ENCODE data around the gene HLA-DRB1.

Gene HLA-DRB1

GRCh38 chr6:32609391-32609730 lies 19.7 kb upstream of the HLA-DRB1 start:
- Histone ChIP-seq H3K4me2 (ENCODE audit: low read depth, low read length, poor library complexity, severe bottlenecking) (peak overlapping the region; percentile 50), H3K79me2 (ENCODE audit: insufficient read depth, low read length) (no peaks in the 10 kb centered on the region), H3K27me3 (ENCODE audit: low read length) (no peaks in the 10 kb centered on the region), H4K20me1 (ENCODE audit: low read depth, low read length) (no peaks in the 10 kb centered on the region), H3K4me3 (ENCODE audit: insufficient read depth, low read length, poor library complexity, severe bottlenecking) (no peak overlapping the region), H3K9ac (ENCODE audit: low read length) (peak overlapping the region; percentile 17; the same call in 1 of the 2 replicates), H3K36me3 (ENCODE audit: low read length) (no peaks in the 10 kb centered on the region), H2AFZ (ENCODE audit: low read depth, low read length, severe bottlenecking) (peak overlapping the region; percentile 43), H3K9me2 (replicated peaks; ENCODE audit: insufficient read depth, low read length) (no peaks in the 10 kb centered on the region), H3K27ac (ENCODE audit: low read depth, low read length) (no peak overlapping the region), H3K9me3 (ENCODE audit: insufficient read depth, low read length) (no peaks in the 10 kb centered on the region), H3F3A (ENCODE audit: insufficient read depth) (no peaks in the 10 kb centered on the region; the same call in 1 of the 2 replicates)
- no peak for TF ChIP-seq CTCF (IDR thresholded peaks at IDR 0.05; ENCODE audit: insufficient read depth, low read length, poor library complexity, severe bottlenecking)
- no peak for TF ChIP-seq EZH2phosphoT487 (conservative IDR thresholded peaks at IDR 0.05; ENCODE audit: low read length)

GRCh38 chr6:32608362-32608761 lies 18.7 kb upstream of the HLA-DRB1 start:
- H3K79me2 ChIP-seq (ENCODE audit: insufficient read depth, low read length): no peaks in the 10 kb centered on the region
- H3K27me3 ChIP-seq (ENCODE audit: low read length): no peaks in the 10 kb centered on the region
- H3K36me3 ChIP-seq (ENCODE audit: low read length): no peaks in the 10 kb centered on the region
- no peaks in the 10 kb centered on the region for H3K9me2 ChIP-seq (replicated peaks; ENCODE audit: insufficient read depth, low read length)
- H3K4me3 ChIP-seq (ENCODE audit: insufficient read depth, low read length, poor library complexity, severe bottlenecking): no peak overlapping the region
- no peak overlapping the region for H2AFZ ChIP-seq (ENCODE audit: low read depth, low read length, severe bottlenecking)
- H3K4me2 ChIP-seq (ENCODE audit: low read depth, low read length, poor library complexity, severe bottlenecking): no peak overlapping the region
- peaks cover under 1% of the 10 kb centered on the region; the same call in 1 of the 2 replicates for H3F3A ChIP-seq (ENCODE audit: insufficient read depth)
- H3K9me3 ChIP-seq (ENCODE audit: insufficient read depth, low read length): no peaks in the 10 kb centered on the region
- H3K9ac ChIP-seq (ENCODE audit: low read length): no peak overlapping the region
- no peaks in the 10 kb centered on the region for H4K20me1 ChIP-seq (ENCODE audit: low read depth, low read length)
- no peak overlapping the region for H3K27ac ChIP-seq (ENCODE audit: low read depth, low read length)
- TF ChIP-seq EZH2phosphoT487 (conservative IDR thresholded peaks at IDR 0.05; ENCODE audit: low read length): no peak
- TF ChIP-seq CTCF (IDR thresholded peaks at IDR 0.05; ENCODE audit: insufficient read depth, low read length, poor library complexity, severe bottlenecking): no peak

GRCh38 chr6:32607988-32608298 lies 18.3 kb upstream of the HLA-DRB1 start:
- no peak for TF ChIP-seq EZH2phosphoT487 (conservative IDR thresholded peaks at IDR 0.05; ENCODE audit: low read length)
- TF ChIP-seq CTCF (IDR thresholded peaks at IDR 0.05; ENCODE audit: insufficient read depth, low read length, poor library complexity, severe bottlenecking): no peak
- H3K79me2 ChIP-seq (ENCODE audit: insufficient read depth, low read length): no peaks in the 10 kb centered on the region
- H3K27me3 ChIP-seq (ENCODE audit: low read length): no peaks in the 10 kb centered on the region
- no peaks in the 10 kb centered on the region for H3K9me3 ChIP-seq (ENCODE audit: insufficient read depth, low read length)
- H3K9ac ChIP-seq (ENCODE audit: low read length): no peak overlapping the region
- no peak overlapping the region for H3K27ac ChIP-seq (ENCODE audit: low read depth, low read length)
- H3K4me3 ChIP-seq (ENCODE audit: insufficient read depth, low read length, poor library complexity, severe bottlenecking): no peak overlapping the region
- peaks cover 4% of the 10 kb centered on the region for H3F3A ChIP-seq (ENCODE audit: insufficient read depth)
- H3K4me2 ChIP-seq (ENCODE audit: low read depth, low read length, poor library complexity, severe bottlenecking): no peak overlapping the region
- H2AFZ ChIP-seq (ENCODE audit: low read depth, low read length, severe bottlenecking): no peak overlapping the region
- no peaks in the 10 kb centered on the region for H3K36me3 ChIP-seq (ENCODE audit: low read length)
- no peaks in the 10 kb centered on the region for H4K20me1 ChIP-seq (ENCODE audit: low read depth, low read length)
- no peaks in the 10 kb centered on the region for H3K9me2 ChIP-seq (replicated peaks; ENCODE audit: insufficient read depth, low read length)
